NB4 (cell line): ENCODE results near the gene TESK2.

ENCODE experiments used
- MYC ChIP-seq: IDR thresholded peaks from 2 replicates; pipeline ENCODE4 v1.6.1; 2011; ENCODE audit warnings: low read depth, low read length
- POLR2A ChIP-seq: IDR thresholded peaks from 2 replicates; pipeline ENCODE4 v1.6.1; 2011; ENCODE audit warnings: mild to moderate bottlenecking; ENCODE audit not compliant: insufficient read length; ENCODE audit errors: extremely low read depth
- TF ChIP-seq, protein P1 (sequence below): IDR thresholded peaks from one replicate; pipeline ENCODE4 v1.5.1; 2012; ENCODE audit warnings: low read depth, low read length
- TF ChIP-seq, protein P2 (sequence below): IDR thresholded peaks from 2 replicates; pipeline ENCODE4 v1.6.1; 2011; ENCODE audit warnings: low read depth, low read length

DNA sequence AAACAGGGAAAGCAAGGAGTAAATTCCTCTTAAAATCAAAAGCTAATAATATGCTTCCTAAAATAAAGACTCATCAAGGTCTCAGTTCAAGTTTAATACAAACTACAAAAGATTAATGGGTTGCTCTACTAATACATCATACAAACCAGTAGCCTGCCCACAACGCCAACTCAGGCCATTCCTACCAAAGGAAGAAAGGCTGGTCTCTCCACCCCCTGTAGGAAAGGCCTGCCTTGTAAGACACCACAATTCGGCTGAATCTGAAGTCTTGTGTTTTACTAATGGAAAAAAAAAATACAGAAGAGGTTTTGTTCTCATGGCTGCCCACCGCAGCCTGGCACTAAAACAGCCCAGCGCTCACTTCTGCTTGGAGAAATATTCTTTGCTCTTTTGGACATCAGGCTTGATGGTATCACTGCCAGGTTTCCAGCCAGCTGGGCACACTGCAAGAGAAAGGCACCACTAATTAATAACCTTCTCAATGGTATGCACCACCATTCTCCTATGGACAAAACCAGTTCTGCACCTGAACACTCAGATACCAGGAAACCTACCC lies 20.1 kb upstream of the TESK2 start:
- no peak for TF ChIP-seq POLR2A
- TF ChIP-seq, protein P1, sequence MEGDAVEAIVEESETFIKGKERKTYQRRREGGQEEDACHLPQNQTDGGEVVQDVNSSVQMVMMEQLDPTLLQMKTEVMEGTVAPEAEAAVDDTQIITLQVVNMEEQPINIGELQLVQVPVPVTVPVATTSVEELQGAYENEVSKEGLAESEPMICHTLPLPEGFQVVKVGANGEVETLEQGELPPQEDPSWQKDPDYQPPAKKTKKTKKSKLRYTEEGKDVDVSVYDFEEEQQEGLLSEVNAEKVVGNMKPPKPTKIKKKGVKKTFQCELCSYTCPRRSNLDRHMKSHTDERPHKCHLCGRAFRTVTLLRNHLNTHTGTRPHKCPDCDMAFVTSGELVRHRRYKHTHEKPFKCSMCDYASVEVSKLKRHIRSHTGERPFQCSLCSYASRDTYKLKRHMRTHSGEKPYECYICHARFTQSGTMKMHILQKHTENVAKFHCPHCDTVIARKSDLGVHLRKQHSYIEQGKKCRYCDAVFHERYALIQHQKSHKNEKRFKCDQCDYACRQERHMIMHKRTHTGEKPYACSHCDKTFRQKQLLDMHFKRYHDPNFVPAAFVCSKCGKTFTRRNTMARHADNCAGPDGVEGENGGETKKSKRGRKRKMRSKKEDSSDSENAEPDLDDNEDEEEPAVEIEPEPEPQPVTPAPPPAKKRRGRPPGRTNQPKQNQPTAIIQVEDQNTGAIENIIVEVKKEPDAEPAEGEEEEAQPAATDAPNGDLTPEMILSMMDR: no peak
- TF ChIP-seq, protein P2, sequence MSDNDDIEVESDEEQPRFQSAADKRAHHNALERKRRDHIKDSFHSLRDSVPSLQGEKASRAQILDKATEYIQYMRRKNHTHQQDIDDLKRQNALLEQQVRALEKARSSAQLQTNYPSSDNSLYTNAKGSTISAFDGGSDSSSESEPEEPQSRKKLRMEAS: no peak
- no peak for TF ChIP-seq MYC
